SKM-1 (cell line): Measurements from ENCODE around the gene OSBPL9.
"Not testable (repeated sequence)": the region's sequence is repeated elsewhere in the genome, so short reads cannot be mapped to it uniquely, and the experiment has no call there.

ENCODE experiments used
- DNase-seq: peaks from one replicate; lab custom pipeline; 2025; ENCODE audit not compliant: unreplicated experiment; lab: John Stamatoyannopoulos, UW

The OSBPL9 gene

DNA sequence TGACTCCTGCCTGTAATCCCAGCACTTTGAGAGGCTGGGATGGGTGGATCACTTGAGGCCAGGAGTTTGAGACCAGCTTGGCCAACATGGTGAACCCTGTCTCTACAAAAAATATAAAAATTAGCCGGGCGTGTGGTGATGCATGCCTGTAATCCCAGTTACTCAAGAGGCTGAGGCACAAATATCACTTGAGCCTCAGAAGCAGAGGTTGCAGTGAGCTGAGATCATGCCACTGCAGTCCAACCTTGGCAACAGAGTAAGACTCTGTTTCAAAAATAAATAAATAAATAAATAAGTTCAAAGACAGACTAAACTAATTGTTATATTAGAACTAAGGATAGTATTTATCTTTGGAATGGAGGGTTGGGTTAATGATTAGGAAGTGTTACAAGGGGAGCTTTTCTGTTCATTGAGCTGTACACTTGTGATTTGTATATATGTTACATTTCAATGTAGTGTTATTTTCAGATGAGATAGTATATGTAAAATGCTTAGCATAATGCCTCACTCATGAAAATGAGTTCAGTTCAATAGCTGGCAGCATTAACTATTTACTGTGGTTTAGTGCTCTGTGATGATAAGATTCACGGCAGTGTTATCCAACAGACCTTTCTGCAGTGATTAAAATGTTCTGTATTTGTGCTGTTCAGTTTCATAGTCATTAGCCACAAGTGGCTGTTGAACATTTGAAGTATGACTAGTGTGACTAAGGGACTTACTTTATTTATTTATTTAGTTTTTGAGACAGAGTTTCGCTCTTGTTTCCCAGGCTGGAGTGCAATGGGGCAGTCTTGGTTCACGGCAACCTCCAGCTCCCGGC is 47.7 kb downstream of the OSBPL9 start:
- no peak for DNase-seq

- no peak for DNase-seq
Observed at GRCh38 chr1:51666478-51666877, 49.6 kb downstream of the OSBPL9 start.

GRCh38 chr1:51667561-51667960 is 50.7 kb downstream of the OSBPL9 start:
- DNase-seq = no peak

- no peak for DNase-seq
Observed at GRCh38 chr1:51669272-51669671, 52.4 kb downstream of the OSBPL9 start.

DNA sequence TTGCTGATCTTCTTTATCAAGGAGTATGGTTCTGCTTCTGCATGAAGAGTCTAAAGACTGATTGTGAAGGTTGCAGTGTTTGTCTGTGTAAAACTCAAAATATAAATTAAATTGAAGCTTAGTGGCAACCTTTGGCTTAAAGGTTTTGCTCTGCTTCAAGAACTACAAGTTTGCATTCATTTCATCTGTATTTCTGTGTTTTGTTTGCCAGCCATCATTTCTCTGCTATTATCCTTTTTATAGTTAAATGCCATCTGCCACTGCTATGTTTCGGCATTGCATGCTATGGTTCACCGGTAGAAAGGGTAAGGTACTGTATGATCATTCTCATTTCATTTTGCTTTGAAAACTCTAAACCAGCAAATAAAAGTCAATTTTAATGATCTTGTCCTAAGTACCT is 52.9 kb downstream of the OSBPL9 start:
- DNase-seq = no peak

GRCh38 chr1:51671527-51672325 is 54.8 kb downstream of the OSBPL9 start:
- no peak for DNase-seq

DNA sequence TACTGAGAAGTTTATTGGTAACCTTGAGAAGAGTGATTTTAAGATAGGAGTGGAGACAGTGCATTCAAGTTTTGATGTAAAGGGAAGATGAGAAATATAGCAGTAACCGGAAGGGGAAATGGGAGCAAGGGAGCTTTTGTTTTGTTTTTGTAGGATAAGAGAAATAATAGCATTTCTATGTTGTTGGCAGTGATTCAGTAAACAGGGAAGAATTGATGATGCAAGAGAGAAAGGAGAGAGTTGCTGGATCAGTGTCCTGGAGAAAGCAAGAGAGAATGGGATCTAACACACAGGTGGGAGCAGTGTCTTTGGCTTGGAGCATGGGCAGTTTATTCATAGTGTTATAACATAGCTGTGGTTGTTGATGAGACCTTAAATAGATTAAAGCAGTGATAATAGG is 56.4 kb downstream of the OSBPL9 start:
- DNase-seq = no peak

DNA sequence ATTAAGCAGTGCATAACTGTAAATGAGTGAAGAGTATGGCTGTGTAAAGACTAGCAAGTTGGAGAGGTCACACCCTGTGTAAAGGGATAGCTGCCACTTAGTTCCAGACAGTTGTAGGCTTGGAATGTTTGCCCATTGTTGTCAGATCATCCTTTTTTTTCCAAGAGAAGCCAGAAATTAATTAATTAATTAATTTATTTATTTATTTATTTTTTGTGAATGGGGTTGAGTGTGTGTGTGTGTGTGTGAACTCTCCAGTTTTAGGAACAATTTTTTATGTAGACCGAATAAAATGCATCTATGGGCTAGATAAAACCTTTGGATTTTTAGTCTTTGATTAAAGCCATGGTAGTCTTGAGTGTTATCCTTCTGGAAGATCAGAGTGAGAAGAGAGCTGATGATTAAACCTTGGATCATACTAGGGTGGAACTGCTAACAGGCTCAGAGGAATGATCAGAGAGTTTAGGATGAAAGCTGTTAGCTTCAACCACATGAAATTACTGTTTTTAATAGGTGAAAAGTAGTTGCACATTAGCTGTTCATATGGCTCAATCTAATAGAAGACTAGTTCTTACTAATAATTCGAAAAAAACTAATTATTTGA is 58.4 kb downstream of the OSBPL9 start:
- no peak for DNase-seq

DNA sequence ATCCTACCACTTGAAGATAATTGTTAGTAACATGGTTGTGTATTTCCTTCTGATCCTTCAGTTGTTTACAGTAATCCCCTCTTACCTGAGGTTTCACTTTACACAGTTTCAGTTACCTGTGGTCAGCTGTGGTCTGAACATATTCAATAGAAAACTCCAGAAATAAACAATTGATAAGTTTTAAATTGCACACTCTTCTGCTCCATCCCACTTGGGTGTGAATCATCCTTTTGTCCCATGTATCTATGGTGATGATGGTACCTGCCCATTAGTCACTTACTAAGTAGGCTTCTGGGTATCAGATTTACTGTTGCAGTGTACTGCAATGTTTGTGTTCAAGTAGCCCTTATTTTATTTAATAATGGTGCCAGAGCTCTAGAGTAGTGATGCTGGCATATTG is 62.5 kb downstream of the OSBPL9 start:
- DNase-seq = no peak

- no peak for DNase-seq
Observed at GRCh38 chr1:51684776-51685175, 67.9 kb downstream of the OSBPL9 start.

- DNase-seq = no peak
Observed at GRCh38 chr1:51686450-51686849, 69.6 kb downstream of the OSBPL9 start.

DNA sequence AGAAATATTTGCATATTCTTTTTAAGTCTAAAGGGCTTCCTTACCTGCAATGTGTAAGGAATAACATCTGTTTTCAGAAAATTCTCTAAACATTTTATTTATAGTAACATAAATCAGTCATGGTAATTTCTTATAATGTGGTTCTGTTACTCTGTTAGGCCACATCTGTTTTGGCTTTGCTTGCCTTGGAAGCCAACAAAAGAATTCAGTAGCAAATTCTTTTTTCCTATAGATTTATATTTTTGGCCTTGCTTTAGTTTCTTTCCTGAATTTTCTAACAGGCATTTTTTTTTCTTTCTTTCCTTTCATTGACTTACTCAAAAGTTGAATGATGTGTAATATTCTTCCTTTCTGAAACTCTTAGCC is 72.2 kb downstream of the OSBPL9 start:
- no peak for DNase-seq

DNA sequence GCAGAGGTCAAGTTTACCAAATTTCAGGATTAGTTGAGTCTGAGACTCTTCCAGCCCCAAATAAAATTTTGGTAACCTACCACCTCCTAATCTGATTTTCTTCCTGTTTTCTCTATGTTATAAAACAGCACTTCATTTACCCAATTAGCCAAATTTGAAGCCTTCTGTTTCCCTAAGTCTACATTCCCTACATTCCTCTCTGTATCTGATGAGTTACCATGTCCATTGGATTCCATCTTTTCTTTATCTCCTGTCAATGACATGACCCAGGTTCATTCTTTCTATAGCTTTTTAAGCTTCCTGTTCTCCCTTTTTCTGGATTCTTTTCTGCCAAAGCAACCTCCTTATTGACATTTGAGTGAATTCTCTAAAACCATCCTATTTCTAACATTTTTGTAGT is 72.8 kb downstream of the OSBPL9 start:
- no peak for DNase-seq

DNA sequence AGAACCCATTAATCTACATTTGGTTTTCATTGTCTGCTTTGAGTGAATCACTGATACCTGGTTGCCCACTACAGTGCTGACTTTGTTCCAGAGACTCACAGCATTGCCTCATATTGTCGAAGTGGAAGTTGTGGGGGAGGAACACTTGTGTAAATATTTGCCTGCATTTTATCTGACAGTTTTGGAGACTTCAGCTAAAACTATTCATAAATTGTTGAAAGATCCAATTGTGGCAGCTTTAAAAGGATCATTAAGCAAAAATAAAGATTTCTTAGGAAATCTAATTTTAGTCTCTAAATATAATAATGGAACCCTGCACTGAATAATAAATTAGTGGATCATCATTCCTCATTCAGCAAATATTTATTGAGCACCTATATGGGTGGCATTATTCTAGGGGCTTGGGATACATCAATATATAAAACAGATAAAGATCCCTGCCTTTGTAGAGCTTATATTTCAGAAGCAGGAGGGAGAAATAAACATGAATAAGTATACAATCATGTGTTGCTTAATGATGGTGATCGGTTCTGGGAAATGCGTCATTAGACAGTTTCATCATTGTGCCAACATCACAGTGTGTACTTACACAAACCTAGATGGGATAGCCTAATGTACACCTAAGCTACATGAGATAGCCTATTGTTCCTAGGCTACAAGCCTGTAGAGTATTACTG is 73.5 kb downstream of the OSBPL9 start:
- DNase-seq = no peak

GRCh38 chr1:51691920-51692319 is 75.0 kb downstream of the OSBPL9 start:
- no peak for DNase-seq

DNA sequence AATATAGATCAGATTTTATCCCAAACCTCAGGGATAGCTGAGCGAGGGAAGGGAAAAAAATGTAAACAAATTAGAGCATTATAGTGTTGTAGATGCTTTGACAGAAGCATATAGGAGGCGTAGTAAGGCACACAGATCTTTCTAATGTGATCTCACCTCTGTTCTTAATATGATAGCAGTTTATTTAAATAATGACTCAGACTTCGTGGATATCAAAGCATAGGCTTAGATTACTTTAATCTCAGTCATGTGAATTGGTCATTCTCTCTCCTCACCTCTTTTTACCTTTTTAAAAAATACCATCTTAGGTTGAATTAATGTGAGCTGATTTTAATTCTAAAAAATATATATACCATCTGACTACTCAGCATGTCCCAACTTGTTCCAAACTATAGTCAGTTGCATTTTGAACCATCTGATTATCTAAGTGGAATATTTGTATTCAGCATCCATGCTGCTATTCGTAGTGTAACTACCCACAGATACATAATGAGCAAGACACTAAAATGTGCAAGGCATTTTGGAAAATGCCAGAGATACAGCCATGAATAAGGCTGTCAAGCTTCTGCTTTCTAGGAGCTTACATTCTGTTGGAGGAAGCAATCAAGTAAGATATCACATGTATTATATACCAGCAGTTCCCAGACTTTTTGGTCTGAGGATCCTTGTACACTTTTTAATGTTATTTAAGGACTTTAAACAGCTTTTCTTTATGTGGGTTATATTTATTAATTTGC is 76.7 kb downstream of the OSBPL9 start:
- no peak for DNase-seq

- DNase-seq = no peak
Observed at GRCh38 chr1:51697166-51697565, 80.3 kb downstream of the OSBPL9 start.

- no peak for DNase-seq
Observed at GRCh38 chr1:51699391-51699790, 82.5 kb downstream of the OSBPL9 start.

DNA sequence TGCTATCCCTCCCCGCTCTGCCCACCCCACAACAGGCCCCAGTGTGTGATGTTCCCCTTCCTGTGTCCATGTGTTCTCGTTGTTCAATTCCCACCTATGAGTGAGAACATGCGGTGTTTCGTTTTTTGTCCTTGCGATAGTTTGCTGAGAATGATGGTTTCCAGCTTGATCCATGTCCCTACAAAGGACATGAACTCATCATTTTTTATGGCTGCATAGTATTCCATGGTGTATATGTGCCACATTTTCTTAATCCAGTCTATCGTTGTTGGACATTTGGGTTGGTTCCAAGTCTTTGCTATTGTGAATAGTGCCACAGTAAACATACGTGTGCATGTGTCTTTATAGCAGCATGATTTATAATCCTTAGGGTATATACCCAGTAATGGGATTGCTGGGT is 84.9 kb downstream of the OSBPL9 start:
- not testable (repeated sequence) for DNase-seq

DNA sequence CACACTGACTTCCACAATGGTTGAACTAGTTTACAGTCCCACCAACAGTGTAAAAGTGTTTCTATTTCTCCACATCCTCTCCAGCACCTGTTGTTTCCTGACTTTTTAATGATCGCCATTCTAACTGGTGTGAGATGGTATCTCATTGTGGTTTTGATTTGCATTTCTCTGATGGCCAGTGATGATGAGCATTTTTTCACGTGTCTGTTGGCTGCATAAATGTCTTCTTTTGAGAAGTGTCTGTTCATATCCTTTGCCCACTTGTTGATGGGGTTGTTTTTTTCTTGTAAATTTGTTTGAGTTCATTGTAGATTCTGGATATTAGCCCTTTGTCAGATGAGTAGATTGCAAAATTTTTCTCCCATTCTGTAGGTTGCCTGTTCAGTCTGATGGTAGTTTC is 85.3 kb downstream of the OSBPL9 start:
- not testable (repeated sequence) for DNase-seq

GRCh38 chr1:51705035-51705434 is 88.1 kb downstream of the OSBPL9 start:
- DNase-seq = no peak
